Karpas-422 (cell line): Measurements from ENCODE around the gene MAGI1. TPM values are rescaled to one million over a fixed set of nuclear protein-coding genes. Genes with fewer than 3 reads are reported as not detected.

Source experiments
- DNase-seq: peaks from one replicate; pipeline ENCODE4 v3.0.0-alpha.2; 2015
- H2AFZ ChIP-seq: fragments of 200-600 bp; sonication (generic); 2 replicates; pipeline ENCODE4 v1.6.1; 2014; ENCODE audit warnings: antibody characterized with exemption, low read length, mixed read lengths
- H3K27ac ChIP-seq: fragments of 200-600 bp; sonication (generic); 2 replicates; pipeline ENCODE4 v1.5.1; 2014; ENCODE audit warnings: mild to moderate bottlenecking, low read length, moderate library complexity
- H3K27me3 ChIP-seq: fragments of 200-600 bp; sonication (generic); 2 replicates; pipeline ENCODE4 v1.6.1; 2014; ENCODE audit warnings: low read length, mixed read lengths
- H3K36me3 ChIP-seq: fragments of 200-600 bp; sonication (generic); 2 replicates; pipeline ENCODE4 v1.6.1; 2014; ENCODE audit warnings: low read length, mixed read lengths; ENCODE audit not compliant: insufficient read depth
- H3K4me1 ChIP-seq: fragments of 200-600 bp; sonication (generic); 2 replicates; pipeline ENCODE4 v1.6.1; 2014; ENCODE audit warnings: mild to moderate bottlenecking, low read length, mixed read lengths
- H3K4me2 ChIP-seq: fragments of 200-600 bp; sonication (generic); 2 replicates; pipeline ENCODE4 v1.6.1; 2014; ENCODE audit warnings: low read length, low read depth, mild to moderate bottlenecking; ENCODE audit not compliant: poor library complexity, severe bottlenecking
- H3K4me3 ChIP-seq: fragments of 200-600 bp; sonication (generic); 2 replicates; pipeline ENCODE4 v1.5.1; 2014; ENCODE audit warnings: mild to moderate bottlenecking, antibody characterized with exemption, low read length, mixed read lengths
- H3K79me2 ChIP-seq: fragments of 200-600 bp; sonication (generic); 2 replicates; pipeline ENCODE4 v1.6.1; 2014; ENCODE audit warnings: mild to moderate bottlenecking, low read length, mixed read lengths
- H3K9ac ChIP-seq: fragments of 200-600 bp; sonication (generic); 2 replicates; pipeline ENCODE4 v1.6.0; 2014; ENCODE audit warnings: low read length
- H3K9me2 ChIP-seq: fragments of 200-600 bp; sonication (generic), shearing (Covaris generic); replicated peaks from 2 replicates; pipeline ENCODE4 v1.6.0; 2014; ENCODE audit warnings: mild to moderate bottlenecking, low read length, moderate library complexity; ENCODE audit not compliant: insufficient read depth
- H3K9me3 ChIP-seq: fragments of 300-700, 200-600 bp; sonication (generic); 2 replicates; pipeline ENCODE4 v1.6.1; 2014; ENCODE audit warnings: low read length, mixed read lengths
- H4K20me1 ChIP-seq: fragments of 200-600 bp; sonication (generic); 2 replicates; pipeline ENCODE4 v1.6.1; 2014; ENCODE audit warnings: mild to moderate bottlenecking, antibody characterized with exemption, low read length, low read depth; ENCODE audit not compliant: insufficient read depth
- total RNA-seq: library from RNA; depleted of rRNA; stranded (reverse); fragments of >200 nt; shearing (Covaris generic); gene quantifications from 2 replicates; pipeline ENCODE4 v1.2.3, GENCODE V29; 2014; ENCODE audit warnings: low replicate concordance

The MAGI1 gene
- total RNA-seq, 1 experiment from 2014 or later: 0.71 TPM

DNA sequence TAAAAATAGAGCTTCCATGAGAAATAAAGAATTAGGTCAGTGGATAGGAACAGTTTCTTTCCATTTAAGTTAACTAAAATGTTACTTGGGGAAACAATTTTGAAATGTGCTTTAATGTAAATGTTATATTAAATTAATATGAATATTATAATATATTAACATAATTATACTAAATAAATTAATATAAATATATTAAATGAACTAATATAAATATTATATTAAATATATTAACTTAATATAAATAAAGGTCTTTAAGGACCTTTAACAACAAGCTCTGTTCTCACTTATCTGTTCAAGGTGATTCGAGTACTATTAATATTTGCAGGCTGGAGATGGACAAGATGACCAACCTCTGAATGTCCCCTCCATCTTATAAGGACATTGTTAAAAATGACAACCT is 100.6 kb downstream of the MAGI1 start:
- H2AFZ ChIP-seq: no peak overlapping the region
- H3K79me2 ChIP-seq: no peaks in the 10 kb centered on the region
- no peaks in the 10 kb centered on the region for H3K9me2 ChIP-seq

GRCh38 chr3:65936908-65937638 is 101.6 kb downstream of the MAGI1 start:
- no peak overlapping the region for H2AFZ ChIP-seq
- no peaks in the 10 kb centered on the region for H3K9me3 ChIP-seq
- no peak overlapping the region for H3K4me3 ChIP-seq
- no peak for DNase-seq
- H3K79me2 ChIP-seq: no peaks in the 10 kb centered on the region
- no peak overlapping the region for H3K9ac ChIP-seq
- H3K36me3 ChIP-seq: no peaks in the 10 kb centered on the region
- no peak overlapping the region for H3K4me2 ChIP-seq
- no peak overlapping the region for H3K27ac ChIP-seq
- no peaks in the 10 kb centered on the region for H3K27me3 ChIP-seq
- H3K4me1 ChIP-seq: no peaks in the 10 kb centered on the region
- no peaks in the 10 kb centered on the region for H4K20me1 ChIP-seq
- H3K9me2 ChIP-seq: no peaks in the 10 kb centered on the region

More for the DNA sequence above, 100.6 kb downstream of the MAGI1 start:
- H3K9ac ChIP-seq: no peak overlapping the region
- no peaks in the 10 kb centered on the region for H3K36me3 ChIP-seq
- no peaks in the 10 kb centered on the region for H4K20me1 ChIP-seq
- DNase-seq: no peak
- H3K4me3 ChIP-seq: no peak overlapping the region
- H3K4me2 ChIP-seq: no peak overlapping the region
- H3K9me3 ChIP-seq: no peaks in the 10 kb centered on the region
- no peaks in the 10 kb centered on the region for H3K27me3 ChIP-seq
- no peak overlapping the region for H3K27ac ChIP-seq
- H3K4me1 ChIP-seq: no peaks in the 10 kb centered on the region

GRCh38 chr3:65935724-65936123 is 103.0 kb downstream of the MAGI1 start:
- Histone ChIP-seq H3K4me2 (no peak overlapping the region), H3K4me3 (no peak overlapping the region), H3K9me2 (no peaks in the 10 kb centered on the region), H3K36me3 (no peaks in the 10 kb centered on the region), H3K4me1 (no peaks in the 10 kb centered on the region), H3K79me2 (no peaks in the 10 kb centered on the region), H3K27ac (no peak overlapping the region), H4K20me1 (no peaks in the 10 kb centered on the region), H2AFZ (no peak overlapping the region), H3K9me3 (no peaks in the 10 kb centered on the region), H3K27me3 (no peaks in the 10 kb centered on the region), H3K9ac (no peak overlapping the region)
- DNase-seq: no peak

GRCh38 chr3:65930648-65931047 is 108.1 kb downstream of the MAGI1 start:
- H3K4me2 ChIP-seq: no peak overlapping the region
- no peaks in the 10 kb centered on the region for H3K9me2 ChIP-seq
- no peak overlapping the region for H3K4me3 ChIP-seq
- no peak for DNase-seq
- no peaks in the 10 kb centered on the region for H3K27me3 ChIP-seq
- no peaks in the 10 kb centered on the region for H4K20me1 ChIP-seq
- H2AFZ ChIP-seq: no peak overlapping the region
- H3K79me2 ChIP-seq: no peaks in the 10 kb centered on the region
- H3K9ac ChIP-seq: no peak overlapping the region
- H3K27ac ChIP-seq: no peak overlapping the region
- no peaks in the 10 kb centered on the region for H3K36me3 ChIP-seq
- H3K9me3 ChIP-seq: no peaks in the 10 kb centered on the region
- no peaks in the 10 kb centered on the region for H3K4me1 ChIP-seq

- DNase-seq: no peak
- Histone ChIP-seq H2AFZ (no peak overlapping the region), H4K20me1 (no peaks in the 10 kb centered on the region), H3K9me3 (no peaks in the 10 kb centered on the region), H3K9ac (no peak overlapping the region), H3K27me3 (no peaks in the 10 kb centered on the region), H3K9me2 (no peaks in the 10 kb centered on the region), H3K36me3 (no peaks in the 10 kb centered on the region), H3K4me3 (no peak overlapping the region), H3K79me2 (no peaks in the 10 kb centered on the region), H3K4me1 (no peaks in the 10 kb centered on the region), H3K4me2 (no peak overlapping the region), H3K27ac (no peak overlapping the region)
Measured at GRCh38 chr3:65928110-65928509, 110.6 kb downstream of the MAGI1 start.

DNA sequence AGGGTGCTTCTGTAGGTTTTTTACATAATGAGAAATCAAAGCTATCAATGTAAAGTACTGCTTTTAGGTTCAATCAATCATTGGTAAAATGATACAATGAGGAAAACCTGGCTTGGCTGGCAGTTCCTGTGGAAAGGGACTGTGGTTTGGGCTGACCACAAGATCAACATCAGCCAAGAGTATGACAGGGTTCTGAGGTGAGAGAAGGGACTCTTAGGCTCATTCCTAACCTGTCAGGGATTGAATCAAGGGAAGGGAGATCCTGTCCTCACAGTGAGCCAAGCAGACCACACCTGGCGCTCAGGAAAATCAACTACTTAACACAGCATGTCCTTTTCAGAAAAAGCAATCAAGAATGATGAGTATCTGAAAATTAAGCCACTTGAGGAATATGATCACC is 111.1 kb downstream of the MAGI1 start:
- no peak overlapping the region for H3K4me3 ChIP-seq
- DNase-seq: no peak
- no peaks in the 10 kb centered on the region for H3K9me3 ChIP-seq
- H3K36me3 ChIP-seq: no peaks in the 10 kb centered on the region
- H3K27me3 ChIP-seq: no peaks in the 10 kb centered on the region
- H2AFZ ChIP-seq: no peak overlapping the region
- H3K79me2 ChIP-seq: no peaks in the 10 kb centered on the region
- H3K4me1 ChIP-seq: no peaks in the 10 kb centered on the region
- no peaks in the 10 kb centered on the region for H4K20me1 ChIP-seq
- H3K4me2 ChIP-seq: no peak overlapping the region
- no peak overlapping the region for H3K9ac ChIP-seq
- no peak overlapping the region for H3K27ac ChIP-seq
- H3K9me2 ChIP-seq: no peaks in the 10 kb centered on the region

DNA sequence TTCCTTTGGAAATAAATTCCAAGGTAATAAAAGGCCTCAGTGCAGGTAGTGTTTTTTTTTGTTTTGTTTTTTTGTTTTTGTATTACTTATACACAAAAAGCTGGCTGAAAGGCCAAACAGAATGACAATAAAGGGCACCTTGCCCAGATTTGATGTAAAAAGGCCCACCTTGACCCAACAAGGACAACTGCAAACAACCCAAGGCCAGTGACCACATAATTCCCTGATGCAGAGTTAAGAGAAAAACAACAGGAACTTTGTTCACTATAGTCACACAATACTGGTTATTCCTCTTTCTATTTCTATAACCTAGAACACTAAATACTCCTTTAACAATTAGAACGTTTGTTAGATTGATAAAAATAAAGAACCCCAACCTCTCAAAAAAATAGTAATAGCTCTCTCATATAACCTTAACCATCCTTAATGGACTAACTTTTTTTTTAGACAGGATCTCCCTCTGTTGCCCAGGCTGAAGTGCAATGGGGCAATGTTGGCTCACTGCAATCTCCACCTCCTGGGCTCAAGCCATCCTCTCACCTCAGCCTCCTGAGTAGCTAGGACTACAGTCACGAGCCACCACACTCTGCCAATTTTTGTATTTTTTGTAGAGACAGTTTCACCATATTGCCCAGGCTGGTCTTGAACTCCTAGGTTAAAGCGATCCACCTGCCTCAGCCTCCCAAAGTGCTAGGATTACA is 113.3 kb downstream of the MAGI1 start:
- Histone ChIP-seq H3K9ac (no peak overlapping the region), H3K9me3 (no peaks in the 10 kb centered on the region), H4K20me1 (no peaks in the 10 kb centered on the region), H3K4me2 (no peak overlapping the region), H3K36me3 (no peaks in the 10 kb centered on the region), H3K4me3 (no peak overlapping the region), H3K79me2 (no peaks in the 10 kb centered on the region), H3K9me2 (no peaks in the 10 kb centered on the region), H3K27me3 (no peaks in the 10 kb centered on the region), H3K4me1 (no peaks in the 10 kb centered on the region), H3K27ac (no peak overlapping the region), H2AFZ (no peak overlapping the region)
- DNase-seq: no peak

DNA sequence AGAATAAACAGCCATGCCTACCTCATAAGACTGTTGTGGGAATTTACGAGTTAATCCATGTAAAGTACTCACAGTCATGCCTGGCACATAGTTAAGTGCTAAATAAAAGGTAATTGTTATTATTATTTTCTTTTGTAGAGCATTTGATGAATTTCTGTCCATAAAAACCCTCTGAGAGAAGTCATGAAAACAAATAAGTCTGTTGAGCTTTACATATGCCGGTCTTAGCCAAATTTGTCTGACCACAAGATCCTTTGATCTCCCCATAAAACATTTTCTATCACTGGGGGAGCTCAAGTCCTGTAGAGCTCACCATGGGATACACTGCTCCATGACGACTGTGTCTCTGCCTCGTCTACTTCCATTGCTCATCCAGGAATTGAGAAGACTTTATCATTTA is 114.0 kb downstream of the MAGI1 start:
- Histone ChIP-seq H3K36me3 (no peaks in the 10 kb centered on the region), H3K4me2 (no peak overlapping the region), H3K9me2 (no peaks in the 10 kb centered on the region), H3K9me3 (no peaks in the 10 kb centered on the region), H2AFZ (no peak overlapping the region), H3K4me3 (no peak overlapping the region), H3K4me1 (no peaks in the 10 kb centered on the region), H4K20me1 (no peaks in the 10 kb centered on the region), H3K27ac (no peak overlapping the region), H3K27me3 (no peaks in the 10 kb centered on the region), H3K79me2 (no peaks in the 10 kb centered on the region), H3K9ac (no peak overlapping the region)
- no peak for DNase-seq
